ENCODE measurements around the gene ATP8B1. TPM values are rescaled to one million over a fixed set of nuclear protein-coding genes. Genes with fewer than 3 reads are reported as not detected.
A peak's percentile ranks its signal among the peaks of the same experiment; 100 is the strongest.

Gene ATP8B1
- total and polyA plus RNA-seq, 2 experiments from 2014 or later, result 7.9 to 38.4 TPM

- Histone ChIP-seq H3K79me2 (peaks cover 67% of the 10 kb centered on the region), H3K27me3 (no peaks in the 10 kb centered on the region), H3K4me2 (no peak overlapping the region), H3K9me2 (replicated peaks; ENCODE audit: insufficient read depth) (no peaks in the 10 kb centered on the region), H3K4me3 (no peak overlapping the region), H3K4me1 (ENCODE audit: insufficient read depth) (peaks cover 20% of the 10 kb centered on the region), H4K20me1 (ENCODE audit: insufficient read depth, poor library complexity, severe bottlenecking) (no peaks in the 10 kb centered on the region), H3K27ac (peak overlapping the region; percentile 64), H3K36me3 (replicated peaks; ENCODE audit: insufficient read depth, low read depth) (no peaks in the 10 kb centered on the region), H2AFZ (no peak overlapping the region), H3K9me3 (ENCODE audit: low read depth) (no peaks in the 10 kb centered on the region)
- TF ChIP-seq, protein P1, sequence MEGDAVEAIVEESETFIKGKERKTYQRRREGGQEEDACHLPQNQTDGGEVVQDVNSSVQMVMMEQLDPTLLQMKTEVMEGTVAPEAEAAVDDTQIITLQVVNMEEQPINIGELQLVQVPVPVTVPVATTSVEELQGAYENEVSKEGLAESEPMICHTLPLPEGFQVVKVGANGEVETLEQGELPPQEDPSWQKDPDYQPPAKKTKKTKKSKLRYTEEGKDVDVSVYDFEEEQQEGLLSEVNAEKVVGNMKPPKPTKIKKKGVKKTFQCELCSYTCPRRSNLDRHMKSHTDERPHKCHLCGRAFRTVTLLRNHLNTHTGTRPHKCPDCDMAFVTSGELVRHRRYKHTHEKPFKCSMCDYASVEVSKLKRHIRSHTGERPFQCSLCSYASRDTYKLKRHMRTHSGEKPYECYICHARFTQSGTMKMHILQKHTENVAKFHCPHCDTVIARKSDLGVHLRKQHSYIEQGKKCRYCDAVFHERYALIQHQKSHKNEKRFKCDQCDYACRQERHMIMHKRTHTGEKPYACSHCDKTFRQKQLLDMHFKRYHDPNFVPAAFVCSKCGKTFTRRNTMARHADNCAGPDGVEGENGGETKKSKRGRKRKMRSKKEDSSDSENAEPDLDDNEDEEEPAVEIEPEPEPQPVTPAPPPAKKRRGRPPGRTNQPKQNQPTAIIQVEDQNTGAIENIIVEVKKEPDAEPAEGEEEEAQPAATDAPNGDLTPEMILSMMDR (IDR thresholded peaks at IDR 0.05; ENCODE audit: poor library complexity), result no peak
- TF ChIP-seq EZH2 (IDR thresholded peaks at IDR 0.05; ENCODE audit: borderline replicate concordance) (no peak), EZH2phosphoT487 (IDR thresholded peaks at IDR 0.05; ENCODE audit: low read depth, severe bottlenecking, unreplicated experiment) (no peak)
- WGBS (ENCODE audit: low lambda C conversion rate, missing lambda C conversion rate), result 62% methylated on average over 5 of the region's 5 CpGs
- no peak for DNase-seq (ENCODE audit: low spot score)
Measured at GRCh38 chr18:57744211-57744694, 58.9 kb downstream of the ATP8B1 start.

DNA sequence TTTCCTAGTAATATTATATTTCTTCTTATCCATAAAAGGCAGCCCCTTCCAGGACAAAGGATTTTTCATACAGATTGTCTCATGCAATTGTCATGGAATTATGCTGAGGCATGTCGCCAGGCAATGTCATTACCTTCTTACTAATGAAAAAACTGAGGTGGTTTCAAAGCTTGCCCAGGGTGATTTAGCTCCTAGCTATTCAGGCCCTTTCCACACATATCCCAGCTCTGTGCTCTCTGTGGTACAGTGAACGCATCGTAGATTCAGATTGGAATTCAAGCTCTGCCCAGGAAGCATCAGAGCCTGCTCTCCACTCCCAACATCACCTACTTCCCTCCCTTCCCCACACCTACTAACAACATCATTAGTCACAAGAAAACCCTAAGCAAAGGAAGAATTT lies 60.1 kb downstream of the ATP8B1 start:
- H3K27ac ChIP-seq, result peak overlapping the region; percentile 6
- no peaks in the 10 kb centered on the region for H3K9me3 ChIP-seq (ENCODE audit: low read depth)
- H3K79me2 ChIP-seq, result peaks cover 73% of the 10 kb centered on the region
- DNase-seq (ENCODE audit: low spot score), result no peak
- 93% methylated on average over 3 of the region's 3 CpGs for WGBS (ENCODE audit: low lambda C conversion rate, missing lambda C conversion rate)
- H3K36me3 ChIP-seq (replicated peaks; ENCODE audit: insufficient read depth, low read depth), result no peaks in the 10 kb centered on the region
- H3K4me2 ChIP-seq, result no peak overlapping the region
- peaks cover 14% of the 10 kb centered on the region for H3K4me1 ChIP-seq (ENCODE audit: insufficient read depth)
- H3K27me3 ChIP-seq, result no peaks in the 10 kb centered on the region
- no peak overlapping the region for H2AFZ ChIP-seq
- H3K9me2 ChIP-seq (replicated peaks; ENCODE audit: insufficient read depth), result no peaks in the 10 kb centered on the region
- H3K4me3 ChIP-seq, result no peak overlapping the region
- no peak for TF ChIP-seq EZH2 (IDR thresholded peaks at IDR 0.05; ENCODE audit: borderline replicate concordance)
- TF ChIP-seq, protein P1 (IDR thresholded peaks at IDR 0.05; ENCODE audit: poor library complexity), result no peak
- no peaks in the 10 kb centered on the region for H4K20me1 ChIP-seq (ENCODE audit: insufficient read depth, poor library complexity, severe bottlenecking)

DNA sequence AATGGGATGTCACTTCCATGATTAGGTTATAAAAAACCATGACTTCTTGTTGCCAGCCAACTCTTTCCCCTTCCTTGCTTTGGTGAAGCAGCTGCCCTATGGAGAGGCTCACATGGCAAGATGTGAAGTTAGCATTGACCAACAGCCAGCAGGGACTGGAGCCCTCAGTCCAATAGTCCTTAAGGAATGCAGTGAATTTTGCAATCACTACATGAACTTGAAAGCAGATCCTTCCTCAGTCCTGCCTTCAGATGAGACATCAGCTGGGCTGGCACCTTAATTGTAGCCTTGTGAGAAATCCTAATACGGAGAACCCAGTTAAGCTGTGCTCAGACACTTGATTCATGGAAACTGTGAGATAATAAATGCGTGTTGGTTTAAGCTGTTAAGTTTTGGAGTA lies 61.8 kb downstream of the ATP8B1 start:
- Histone ChIP-seq H3K27ac (no peak overlapping the region), H3K27me3 (no peaks in the 10 kb centered on the region), H3K36me3 (replicated peaks; ENCODE audit: insufficient read depth, low read depth) (no peaks in the 10 kb centered on the region), H3K4me2 (no peak overlapping the region), H3K9me2 (replicated peaks; ENCODE audit: insufficient read depth) (no peaks in the 10 kb centered on the region), H3K4me1 (ENCODE audit: insufficient read depth) (peaks cover 12% of the 10 kb centered on the region), H4K20me1 (ENCODE audit: insufficient read depth, poor library complexity, severe bottlenecking) (no peaks in the 10 kb centered on the region), H3K79me2 (peaks cover 74% of the 10 kb centered on the region), H2AFZ (no peak overlapping the region), H3K4me3 (no peak overlapping the region), H3K9me3 (ENCODE audit: low read depth) (no peaks in the 10 kb centered on the region)
- no peak for DNase-seq (ENCODE audit: low spot score)
- TF ChIP-seq, protein P1 (IDR thresholded peaks at IDR 0.05; ENCODE audit: poor library complexity), result no peak
- TF ChIP-seq EZH2 (IDR thresholded peaks at IDR 0.05; ENCODE audit: borderline replicate concordance) (no peak), EZH2phosphoT487 (IDR thresholded peaks at IDR 0.05; ENCODE audit: low read depth, severe bottlenecking, unreplicated experiment) (no peak)
- WGBS (ENCODE audit: low lambda C conversion rate, missing lambda C conversion rate), result 98% methylated on average over 2 of the region's 2 CpGs

DNA sequence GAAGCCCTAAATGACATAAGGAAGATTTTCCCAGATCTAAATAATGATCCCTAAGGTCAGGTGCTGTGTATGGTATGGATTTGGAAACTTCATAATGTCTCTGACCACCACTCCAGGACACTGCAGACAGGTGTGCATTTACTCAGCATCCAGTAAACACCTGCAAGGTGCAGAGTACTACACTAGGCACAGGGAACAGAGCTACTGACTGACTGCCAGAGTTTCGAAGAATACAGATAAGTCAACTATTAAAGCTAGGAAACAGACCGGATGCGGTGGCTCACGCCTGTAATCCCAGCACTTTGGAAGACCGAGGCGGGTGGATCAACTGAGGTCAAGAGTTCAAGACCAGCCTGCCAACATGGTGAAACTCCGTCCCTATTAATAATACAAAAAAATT lies 65.0 kb downstream of the ATP8B1 start:
- H3K9me2 ChIP-seq (replicated peaks; ENCODE audit: insufficient read depth), result no peaks in the 10 kb centered on the region
- H3K27ac ChIP-seq, result peak overlapping the region; percentile 56
- H3K4me3 ChIP-seq, result no peak overlapping the region
- TF ChIP-seq, protein P1 (IDR thresholded peaks at IDR 0.05; ENCODE audit: poor library complexity), result no peak
- no peak for TF ChIP-seq EZH2phosphoT487 (IDR thresholded peaks at IDR 0.05; ENCODE audit: low read depth, severe bottlenecking, unreplicated experiment)
- no peak for TF ChIP-seq EZH2 (IDR thresholded peaks at IDR 0.05; ENCODE audit: borderline replicate concordance)
- H3K27me3 ChIP-seq, result no peaks in the 10 kb centered on the region
- H4K20me1 ChIP-seq (ENCODE audit: insufficient read depth, poor library complexity, severe bottlenecking), result no peaks in the 10 kb centered on the region
- H3K9me3 ChIP-seq (ENCODE audit: low read depth), result no peaks in the 10 kb centered on the region
- H2AFZ ChIP-seq, result no peak overlapping the region
- H3K36me3 ChIP-seq (replicated peaks; ENCODE audit: insufficient read depth, low read depth), result no peaks in the 10 kb centered on the region
- H3K4me2 ChIP-seq, result peak overlapping the region; percentile 38
- WGBS (ENCODE audit: low lambda C conversion rate, missing lambda C conversion rate), result 72% methylated on average over 7 of the region's 7 CpGs
- peaks cover 12% of the 10 kb centered on the region for H3K4me1 ChIP-seq (ENCODE audit: insufficient read depth)
- H3K79me2 ChIP-seq, result peaks cover 52% of the 10 kb centered on the region
- DNase-seq (ENCODE audit: low spot score), result no peak

All from hepatocyte (in vitro differentiated cells).